Mucosa of descending colon (tissue), 3 donors: ENCODE measurements around the gene ITPRIPL2. TPM values are rescaled to one million over a fixed set of nuclear protein-coding genes. Genes with fewer than 3 reads are reported as not detected.

ENCODE experiments used
- ATAC-seq: fragments of 200-7000 bp; cut with Tn5 transposase; one replicate; pipeline ENCODE4 v1.9.1; 2020; ENCODE audit warnings: mild to moderate bottlenecking, moderate library complexity
- DNase-seq, 3 donors: peaks; one replicate each; pipeline ENCODE4 v3.0.0-alpha.2; 2020
- H3K36me3 ChIP-seq: fragments of 200-600 bp; one replicate; pipeline ENCODE4 v1.8.0; 2021; ENCODE audit warnings: low read depth, mild to moderate bottlenecking
- H3K4me1 ChIP-seq: fragments of 200-600 bp; one replicate; pipeline ENCODE4 v1.8.0; 2021; ENCODE audit warnings: low read depth, mild to moderate bottlenecking
- H3K4me3 ChIP-seq: fragments of 200-600 bp; one replicate; pipeline ENCODE4 v1.8.0; 2021; ENCODE audit warnings: mild to moderate bottlenecking
- H3K9me3 ChIP-seq: fragments of 200-600 bp; one replicate; pipeline ENCODE4 v1.8.0; 2021; ENCODE audit warnings: mild to moderate bottlenecking
- intact Hi-C, 2 donors: fragments of 100-400 bp; cut with DNase I in 1 of 2; cut with micrococcal nuclease in 1 of 2; formaldehyde crosslinking; loops; one replicate each; pipeline versions ENCODE4 v1.11.0 to v1.11.1; 2022; cut with DNase I, micrococcal nuclease
- total RNA-seq, 3 donors: library from RNA; stranded (reverse); fragmentation: NEBNext Ultra II Directional in 2 of 3; extraction: Animal tissue kit (Norgen Biotek cat#: 25700) in 2 of 3; gene quantifications; one replicate each; pipeline versions ENCODE4 v1.2.1 to v1.2.4, GENCODE V29; 2021 to 2023
- TF ChIP-seq, protein P1 (sequence below): fragments of 200-600 bp; IDR thresholded peaks from one replicate; pipeline ENCODE4 v1.8.0; 2022; ENCODE audit warnings: antibody characterized with exemption, mild to moderate bottlenecking
- donor health status: DM: no; HTN: no; CAD: no; lungs with moderate emphysema.
- donor health status: DM: no; HTN: no; CAD: no.
- donor health status: DM: no; HTN: yes; CAD: no.

ITPRIPL2 gene
- total RNA-seq, 3 donors from 2014 or later: 36.3 to 49.9 (median 36.5) TPM

DNA sequence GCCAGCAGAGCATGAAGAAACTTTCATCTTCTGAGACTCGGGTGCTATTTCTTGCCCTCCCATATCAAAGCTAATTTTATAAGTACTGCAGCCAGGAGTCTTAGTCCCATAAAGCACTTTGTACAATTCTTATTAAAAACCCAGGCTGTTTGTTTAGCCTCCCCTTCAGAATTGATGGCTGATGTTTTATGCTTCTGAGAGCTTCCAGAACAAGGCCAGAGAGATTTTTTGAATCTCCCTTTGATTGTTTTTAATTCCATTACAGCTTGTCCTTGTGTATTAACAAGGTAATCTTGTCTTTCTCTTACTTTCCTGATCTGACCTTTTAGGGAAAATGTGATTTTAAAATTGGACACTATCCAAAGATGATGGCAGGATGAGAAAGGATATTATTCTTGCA lies 30.1 kb upstream of the ITPRIPL2 start:
- Histone ChIP-seq H3K4me3 (no peak overlapping the region), H3K9me3 (no peaks in the 10 kb centered on the region), H3K4me1 (peaks cover 7% of the 10 kb centered on the region), H3K36me3 (no peaks in the 10 kb centered on the region)
- intact Hi-C loops: no loop called here
- no peak for DNase-seq
- ATAC-seq: no peak
- TF ChIP-seq, protein P1, sequence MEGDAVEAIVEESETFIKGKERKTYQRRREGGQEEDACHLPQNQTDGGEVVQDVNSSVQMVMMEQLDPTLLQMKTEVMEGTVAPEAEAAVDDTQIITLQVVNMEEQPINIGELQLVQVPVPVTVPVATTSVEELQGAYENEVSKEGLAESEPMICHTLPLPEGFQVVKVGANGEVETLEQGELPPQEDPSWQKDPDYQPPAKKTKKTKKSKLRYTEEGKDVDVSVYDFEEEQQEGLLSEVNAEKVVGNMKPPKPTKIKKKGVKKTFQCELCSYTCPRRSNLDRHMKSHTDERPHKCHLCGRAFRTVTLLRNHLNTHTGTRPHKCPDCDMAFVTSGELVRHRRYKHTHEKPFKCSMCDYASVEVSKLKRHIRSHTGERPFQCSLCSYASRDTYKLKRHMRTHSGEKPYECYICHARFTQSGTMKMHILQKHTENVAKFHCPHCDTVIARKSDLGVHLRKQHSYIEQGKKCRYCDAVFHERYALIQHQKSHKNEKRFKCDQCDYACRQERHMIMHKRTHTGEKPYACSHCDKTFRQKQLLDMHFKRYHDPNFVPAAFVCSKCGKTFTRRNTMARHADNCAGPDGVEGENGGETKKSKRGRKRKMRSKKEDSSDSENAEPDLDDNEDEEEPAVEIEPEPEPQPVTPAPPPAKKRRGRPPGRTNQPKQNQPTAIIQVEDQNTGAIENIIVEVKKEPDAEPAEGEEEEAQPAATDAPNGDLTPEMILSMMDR: no peak

DNA sequence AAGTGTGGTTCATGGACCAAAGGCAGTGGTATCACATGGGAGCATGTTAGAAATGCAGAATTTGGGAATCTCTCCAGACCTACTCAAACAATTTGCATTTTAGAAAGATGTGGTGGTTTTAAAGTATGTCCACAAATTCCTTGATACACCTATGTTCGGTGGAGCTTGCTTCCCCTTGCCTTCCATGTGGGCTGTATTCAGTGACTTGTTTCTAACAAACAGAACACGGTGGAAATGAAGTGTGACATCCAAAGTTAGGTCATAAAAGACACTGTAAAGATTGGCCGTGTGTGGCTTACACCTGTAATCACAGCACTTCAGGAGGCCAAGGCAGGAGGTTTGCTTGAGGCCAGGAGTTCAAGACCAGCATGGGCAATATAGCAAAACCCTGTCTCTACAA lies 29.6 kb upstream of the ITPRIPL2 start:
- no peaks in the 10 kb centered on the region for H3K36me3 ChIP-seq
- H3K9me3 ChIP-seq: no peaks in the 10 kb centered on the region
- peaks cover 7% of the 10 kb centered on the region for H3K4me1 ChIP-seq
- TF ChIP-seq, protein P1: no peak
- intact Hi-C loops: no loop called here
- ATAC-seq: no peak
- H3K4me3 ChIP-seq: no peak overlapping the region
- no peak for DNase-seq

DNA sequence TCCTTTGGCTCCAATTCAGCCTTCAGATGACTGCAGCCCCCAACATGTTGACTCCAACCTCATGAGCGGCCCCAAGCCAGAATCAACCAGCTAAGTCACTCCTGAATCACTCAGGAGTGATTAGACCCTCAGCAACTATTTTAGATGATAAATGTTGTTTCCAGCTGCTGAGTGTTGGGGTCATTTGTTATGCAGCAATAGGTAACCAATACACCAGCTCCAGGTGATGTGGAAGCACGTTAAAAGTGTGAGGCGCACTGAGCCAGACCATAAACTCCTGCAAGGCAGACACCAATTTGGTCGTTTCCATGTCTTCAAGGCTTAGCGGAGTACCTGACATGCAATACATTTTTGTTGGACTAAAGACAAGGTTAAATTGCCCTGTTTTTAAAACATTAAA lies 28.9 kb upstream of the ITPRIPL2 start:
- TF ChIP-seq, protein P1: no peak
- Histone ChIP-seq H3K4me3 (no peak overlapping the region), H3K9me3 (no peaks in the 10 kb centered on the region), H3K4me1 (peaks cover 7% of the 10 kb centered on the region), H3K36me3 (no peaks in the 10 kb centered on the region)
- no peak for DNase-seq
- ATAC-seq: no peak
- intact Hi-C loops: loop anchor here (5.0 kb wide), 3 partner anchors 82 to 417 kb away; partner anchors contain the start of gene SYT17 (in 1 of the 2)

DNA sequence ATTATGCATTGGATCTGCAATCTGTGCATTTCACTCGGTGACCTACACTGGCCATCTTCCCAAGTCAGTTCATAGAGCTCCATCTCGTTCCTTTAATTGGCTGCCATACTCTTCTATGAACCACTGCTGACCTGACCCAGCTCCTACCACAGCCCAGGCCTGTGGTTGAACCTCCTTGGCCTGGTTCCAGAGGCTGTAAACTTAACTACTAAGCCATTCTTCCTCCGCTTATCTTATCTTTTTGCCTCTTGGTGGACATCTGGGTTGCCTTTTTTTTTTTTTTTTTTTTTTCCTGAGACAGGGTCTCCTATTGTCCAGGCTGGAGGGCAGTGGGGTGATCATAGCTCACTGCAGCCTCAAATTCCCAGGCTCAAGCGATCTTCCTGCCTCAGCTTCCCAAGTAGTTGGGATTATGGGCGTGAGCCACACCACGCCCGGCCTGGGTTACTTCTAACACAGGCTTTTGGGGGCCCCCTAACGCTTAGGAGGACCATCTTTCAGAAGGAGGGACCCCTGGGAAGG lies 28.0 kb upstream of the ITPRIPL2 start:
- TF ChIP-seq, protein P1: no peak
- Histone ChIP-seq H3K9me3 (no peaks in the 10 kb centered on the region), H3K36me3 (no peaks in the 10 kb centered on the region), H3K4me3 (no peak overlapping the region), H3K4me1 (peaks cover 7% of the 10 kb centered on the region)
- ATAC-seq (peak; percentile 73), DNase-seq (peak in 2 of 3 donors; percentile 49 to 88)
- intact Hi-C loops: loop anchor here (5.0 kb wide), 3 partner anchors 82 to 417 kb away; partner anchors contain the start of gene SYT17 (in 1 of the 2)

DNA sequence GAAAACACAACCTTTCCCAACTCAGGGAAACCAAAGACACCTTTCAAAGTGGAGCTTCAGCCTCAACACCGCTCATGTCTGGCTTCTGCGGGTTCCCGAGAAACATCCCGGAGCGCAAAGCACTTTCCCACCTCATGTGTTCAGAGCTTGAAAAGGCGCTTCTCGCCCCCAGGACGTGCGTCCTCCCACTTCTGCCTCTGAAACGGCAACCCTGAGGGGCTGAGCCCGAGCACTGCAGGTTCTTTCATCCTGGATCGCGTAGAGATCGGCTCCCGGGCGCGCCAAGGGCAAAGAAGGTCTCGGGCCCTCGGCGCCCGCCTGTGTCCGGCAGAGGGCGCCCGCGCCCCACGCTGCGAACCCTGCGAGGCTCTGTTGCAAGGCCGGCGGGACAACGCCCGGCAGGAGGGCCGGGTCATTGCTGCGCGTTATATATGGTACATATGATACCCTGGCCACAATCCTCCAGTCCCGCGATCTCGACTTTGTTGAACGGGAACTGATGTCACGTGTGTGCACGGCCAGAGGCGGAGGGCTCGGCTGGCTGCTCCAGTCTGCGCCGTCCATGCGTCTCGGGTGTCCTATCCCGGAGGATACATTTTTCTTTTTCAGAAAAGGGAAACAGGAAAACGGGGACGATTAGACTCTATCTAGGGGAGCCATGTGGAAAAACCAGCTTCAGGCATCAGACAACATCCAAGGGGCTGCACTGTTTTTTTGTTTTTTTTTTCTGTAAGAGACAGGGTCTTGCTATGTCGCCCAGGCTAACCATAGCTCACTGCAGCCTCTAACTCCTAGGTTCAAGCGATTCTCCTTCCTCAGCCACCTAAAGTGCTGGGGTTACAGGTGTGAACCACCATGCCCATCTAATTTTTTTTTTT lies 27.2 kb upstream of the ITPRIPL2 start:
- no peaks in the 10 kb centered on the region for H3K36me3 ChIP-seq
- TF ChIP-seq, protein P1: peak; percentile 98
- DNase-seq: peak; percentile 92 to 94 (median 92)
- intact Hi-C loops: loop anchor here (5.0 kb wide), 3 partner anchors 81 to 416 kb away; partner anchors contain the start of gene SYT17 (in 1 of the 2)
- H3K9me3 ChIP-seq: no peaks in the 10 kb centered on the region
- no peak overlapping the region for H3K4me3 ChIP-seq
- H3K4me1 ChIP-seq: peaks cover 7% of the 10 kb centered on the region
- ATAC-seq: peak; percentile 99
